Hepatic stellate cell (primary cell): ENCODE results near the gene TANC1.

Experiments
- DNase-seq: peaks from one replicate; pipeline ENCODE4 v3.0.0; 2011; ENCODE audit warnings: low spot score

TANC1 gene

GRCh38 chr2:159196393-159196925, 228.0 kb downstream of the TANC1 start:
- DNase-seq, result no peak

DNA sequence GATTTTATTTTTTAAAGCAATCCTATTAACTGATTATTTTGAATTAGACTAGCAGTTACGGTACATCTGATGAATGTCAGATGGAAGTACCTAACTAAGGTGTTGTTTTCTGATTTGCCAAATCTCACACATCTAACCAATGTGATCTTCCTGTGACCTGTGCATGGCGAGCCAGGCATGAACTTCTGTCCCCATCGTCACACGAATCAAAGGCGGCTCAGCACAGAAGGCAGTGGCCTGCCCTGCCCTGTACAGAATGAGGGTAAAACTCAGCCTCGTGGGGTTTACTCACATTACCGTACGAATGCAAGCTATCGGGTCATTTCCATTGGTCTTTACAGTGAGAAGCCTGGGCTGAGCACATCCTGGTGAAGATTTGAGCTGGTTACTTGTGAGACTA, 230.8 kb downstream of the TANC1 start:
- no peak for DNase-seq

- no peak for DNase-seq
Observed at GRCh38 chr2:159199761-159200465, 231.5 kb downstream of the TANC1 start.

- no peak for DNase-seq
Observed at GRCh38 chr2:159200498-159200897, 232.1 kb downstream of the TANC1 start.

GRCh38 chr2:159201360-159202063, 233.1 kb downstream of the TANC1 start:
- DNase-seq, result no peak

DNA sequence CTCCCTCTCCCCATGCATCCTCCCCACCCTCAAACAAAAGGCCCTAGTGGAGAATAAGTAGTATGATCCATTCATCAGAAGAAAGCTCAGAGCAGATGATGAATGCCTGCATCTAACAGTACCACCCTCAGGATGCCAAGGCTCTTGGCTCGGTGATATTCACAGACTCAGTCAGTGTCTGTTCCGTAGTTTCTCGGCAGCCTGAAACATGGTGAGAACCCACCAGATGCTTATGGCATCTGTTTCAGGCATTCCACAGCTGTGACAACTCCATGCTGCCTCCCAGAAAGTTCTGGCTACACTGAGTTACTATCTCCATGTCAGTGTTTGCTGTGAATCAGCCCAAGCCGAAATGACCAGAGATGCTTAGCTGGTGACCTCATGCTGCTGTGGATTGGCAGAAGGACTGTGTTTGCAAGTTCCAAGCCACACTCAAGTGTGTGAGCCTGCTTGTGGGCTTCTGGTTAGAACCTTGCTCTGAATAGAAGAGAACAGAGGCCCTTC, 234.2 kb downstream of the TANC1 start:
- peak; percentile 95 for DNase-seq

- DNase-seq, result no peak
Observed at GRCh38 chr2:159204381-159205144, 236.1 kb downstream of the TANC1 start.

GRCh38 chr2:159206736-159207380, 238.4 kb downstream of the TANC1 start:
- peak; percentile 21 for DNase-seq

GRCh38 chr2:159208438-159208837, 240.0 kb downstream of the TANC1 start:
- peak; percentile 17 for DNase-seq

DNA sequence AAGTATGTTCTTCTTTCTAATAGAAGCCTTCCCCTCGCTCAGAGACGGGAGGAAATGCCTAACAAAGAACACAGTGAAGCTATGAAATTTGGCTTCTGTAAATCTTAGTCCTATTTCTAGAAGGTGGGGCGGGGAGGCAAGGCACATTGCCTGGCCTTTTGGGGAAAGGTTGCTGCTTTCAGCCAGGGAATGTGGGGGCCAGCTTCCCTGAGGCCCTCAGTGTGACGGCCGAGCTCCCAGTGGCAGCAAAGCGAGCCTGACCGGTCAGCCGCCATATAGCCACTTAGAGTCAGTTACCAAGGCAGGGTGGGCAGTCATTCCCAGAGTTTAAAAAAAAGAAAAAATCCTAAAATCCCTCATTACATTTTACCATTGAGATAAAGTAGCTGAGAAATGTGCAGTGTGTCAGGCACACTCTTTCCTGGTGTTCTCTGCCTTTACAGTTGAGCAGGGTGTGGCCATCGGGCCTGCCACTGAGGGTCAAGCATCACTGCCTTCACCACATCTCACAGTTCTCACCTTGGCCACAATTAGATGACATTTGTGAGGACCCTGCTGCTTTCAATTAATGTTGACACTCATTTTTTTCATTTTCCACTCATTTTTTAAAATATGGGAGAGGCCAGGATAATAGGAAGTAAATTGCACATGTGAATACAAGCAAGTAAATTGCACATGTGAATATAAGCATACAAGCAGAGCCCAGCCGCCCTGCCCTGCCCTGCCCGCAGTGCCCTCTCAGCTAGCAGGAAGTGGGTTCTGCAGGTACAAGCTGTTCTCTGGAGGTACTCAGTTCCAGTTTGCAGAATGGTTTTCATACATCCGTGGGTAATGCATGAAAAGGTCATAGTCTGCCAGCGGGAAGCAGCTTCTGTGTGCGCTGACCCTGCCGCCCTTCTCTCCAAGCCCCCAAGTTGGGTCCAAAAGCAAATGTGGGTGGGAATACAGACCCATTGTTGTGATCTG, 241.2 kb downstream of the TANC1 start:
- DNase-seq, result no peak

GRCh38 chr2:159211447-159212396, 243.3 kb downstream of the TANC1 start:
- peak; percentile 32 for DNase-seq

DNA sequence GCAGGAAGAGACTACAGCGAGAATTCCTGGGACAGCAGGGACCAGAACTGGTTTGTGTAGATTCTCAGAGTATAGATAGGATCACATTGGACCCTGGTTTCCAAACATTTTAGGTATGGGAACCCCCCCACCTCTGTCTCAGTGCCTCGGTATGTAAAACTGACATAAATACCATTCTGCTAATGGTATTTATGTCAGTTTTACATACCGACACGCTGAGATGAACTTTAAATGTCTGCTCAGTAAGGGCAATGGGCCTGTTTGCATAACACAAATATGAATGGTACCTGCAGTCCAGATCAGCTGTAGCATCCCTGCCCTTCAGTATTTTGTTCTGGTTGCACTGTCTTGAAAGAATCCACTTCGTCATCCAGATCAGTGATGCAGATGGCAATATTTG, 244.9 kb downstream of the TANC1 start:
- DNase-seq, result no peak

GRCh38 chr2:159214325-159214865, 246.0 kb downstream of the TANC1 start:
- no peak for DNase-seq

DNA sequence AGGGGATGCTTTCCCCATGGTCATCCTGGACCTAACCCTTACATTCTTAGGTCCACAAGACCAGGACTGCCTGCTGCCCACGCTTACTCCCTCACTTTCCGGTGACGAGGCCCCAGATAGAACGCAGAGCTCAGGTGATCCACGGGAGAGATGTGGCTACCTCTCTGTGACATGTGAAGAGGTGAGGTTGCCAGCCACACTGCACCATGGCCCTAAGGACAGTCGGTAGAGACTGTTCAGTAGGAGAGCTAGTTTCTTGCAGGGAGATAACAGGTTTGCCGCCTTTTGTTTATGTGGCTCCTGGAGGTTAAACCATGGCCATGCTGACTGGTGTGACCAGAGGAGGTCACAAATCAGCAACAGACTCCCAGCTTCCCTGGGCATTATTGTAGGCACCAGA, 246.7 kb downstream of the TANC1 start:
- no peak for DNase-seq

GRCh38 chr2:159217676-159218075, 249.2 kb downstream of the TANC1 start:
- no peak for DNase-seq

- DNase-seq, result no peak
Observed at GRCh38 chr2:159218389-159218788, 249.9 kb downstream of the TANC1 start.

- DNase-seq, result no peak
Observed at GRCh38 chr2:159219394-159219998, 251.1 kb downstream of the TANC1 start.

GRCh38 chr2:159224061-159224813, 255.8 kb downstream of the TANC1 start:
- DNase-seq, result no peak
